Panc1 (cell line): Measurements from ENCODE around the gene EBP.

ENCODE experiments used
- POLR2AphosphoS5 ChIP-seq: IDR thresholded peaks from 2 replicates; pipeline ENCODE4 v1.6.1; 2012; ENCODE audit warnings: mild to moderate bottlenecking, low read depth, low read length, moderate library complexity
- TF ChIP-seq, protein P1 (sequence below): fragments of 450-650 bp; IDR thresholded peaks from 2 replicates; pipeline ENCODE4 v1.5.1; 2017; ENCODE audit warnings: mild to moderate bottlenecking
- TF ChIP-seq, protein P2 (sequence below), 2 experiments: IDR thresholded peaks; 2 replicates each; pipeline ENCODE4 v1.6.1; 2011 to 2012; ENCODE audit warnings: low read depth in 2 of 2, control low read depth in 1 of 2, low read length in 1 of 2, mild to moderate bottlenecking in 1 of 2, moderate library complexity in 1 of 2; ENCODE audit not compliant: insufficient read depth in 1 of 2

DNA sequence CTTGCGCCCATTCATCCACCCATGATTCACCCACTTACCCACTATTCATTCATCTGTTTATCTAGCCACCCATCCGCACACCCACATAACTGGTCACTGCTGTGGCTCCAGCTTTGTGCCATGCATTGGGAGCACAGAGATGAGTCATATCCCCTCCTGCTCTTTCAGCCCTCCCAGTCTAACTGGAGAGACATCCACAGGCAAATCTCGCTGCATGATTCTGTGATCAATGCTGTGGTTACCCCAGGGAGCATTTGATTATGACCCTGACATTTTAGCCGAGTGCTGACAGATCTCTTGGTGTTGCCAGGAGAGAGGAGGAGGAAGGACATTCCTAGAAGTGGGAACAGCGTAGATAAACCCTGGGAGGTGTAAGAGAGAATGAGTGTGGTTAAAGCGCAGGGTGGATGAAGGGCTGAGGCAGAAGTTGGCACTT is 23.2 kb upstream of the EBP start:
- TF ChIP-seq, protein P1, sequence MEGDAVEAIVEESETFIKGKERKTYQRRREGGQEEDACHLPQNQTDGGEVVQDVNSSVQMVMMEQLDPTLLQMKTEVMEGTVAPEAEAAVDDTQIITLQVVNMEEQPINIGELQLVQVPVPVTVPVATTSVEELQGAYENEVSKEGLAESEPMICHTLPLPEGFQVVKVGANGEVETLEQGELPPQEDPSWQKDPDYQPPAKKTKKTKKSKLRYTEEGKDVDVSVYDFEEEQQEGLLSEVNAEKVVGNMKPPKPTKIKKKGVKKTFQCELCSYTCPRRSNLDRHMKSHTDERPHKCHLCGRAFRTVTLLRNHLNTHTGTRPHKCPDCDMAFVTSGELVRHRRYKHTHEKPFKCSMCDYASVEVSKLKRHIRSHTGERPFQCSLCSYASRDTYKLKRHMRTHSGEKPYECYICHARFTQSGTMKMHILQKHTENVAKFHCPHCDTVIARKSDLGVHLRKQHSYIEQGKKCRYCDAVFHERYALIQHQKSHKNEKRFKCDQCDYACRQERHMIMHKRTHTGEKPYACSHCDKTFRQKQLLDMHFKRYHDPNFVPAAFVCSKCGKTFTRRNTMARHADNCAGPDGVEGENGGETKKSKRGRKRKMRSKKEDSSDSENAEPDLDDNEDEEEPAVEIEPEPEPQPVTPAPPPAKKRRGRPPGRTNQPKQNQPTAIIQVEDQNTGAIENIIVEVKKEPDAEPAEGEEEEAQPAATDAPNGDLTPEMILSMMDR, result no peak
- TF ChIP-seq, protein P2, sequence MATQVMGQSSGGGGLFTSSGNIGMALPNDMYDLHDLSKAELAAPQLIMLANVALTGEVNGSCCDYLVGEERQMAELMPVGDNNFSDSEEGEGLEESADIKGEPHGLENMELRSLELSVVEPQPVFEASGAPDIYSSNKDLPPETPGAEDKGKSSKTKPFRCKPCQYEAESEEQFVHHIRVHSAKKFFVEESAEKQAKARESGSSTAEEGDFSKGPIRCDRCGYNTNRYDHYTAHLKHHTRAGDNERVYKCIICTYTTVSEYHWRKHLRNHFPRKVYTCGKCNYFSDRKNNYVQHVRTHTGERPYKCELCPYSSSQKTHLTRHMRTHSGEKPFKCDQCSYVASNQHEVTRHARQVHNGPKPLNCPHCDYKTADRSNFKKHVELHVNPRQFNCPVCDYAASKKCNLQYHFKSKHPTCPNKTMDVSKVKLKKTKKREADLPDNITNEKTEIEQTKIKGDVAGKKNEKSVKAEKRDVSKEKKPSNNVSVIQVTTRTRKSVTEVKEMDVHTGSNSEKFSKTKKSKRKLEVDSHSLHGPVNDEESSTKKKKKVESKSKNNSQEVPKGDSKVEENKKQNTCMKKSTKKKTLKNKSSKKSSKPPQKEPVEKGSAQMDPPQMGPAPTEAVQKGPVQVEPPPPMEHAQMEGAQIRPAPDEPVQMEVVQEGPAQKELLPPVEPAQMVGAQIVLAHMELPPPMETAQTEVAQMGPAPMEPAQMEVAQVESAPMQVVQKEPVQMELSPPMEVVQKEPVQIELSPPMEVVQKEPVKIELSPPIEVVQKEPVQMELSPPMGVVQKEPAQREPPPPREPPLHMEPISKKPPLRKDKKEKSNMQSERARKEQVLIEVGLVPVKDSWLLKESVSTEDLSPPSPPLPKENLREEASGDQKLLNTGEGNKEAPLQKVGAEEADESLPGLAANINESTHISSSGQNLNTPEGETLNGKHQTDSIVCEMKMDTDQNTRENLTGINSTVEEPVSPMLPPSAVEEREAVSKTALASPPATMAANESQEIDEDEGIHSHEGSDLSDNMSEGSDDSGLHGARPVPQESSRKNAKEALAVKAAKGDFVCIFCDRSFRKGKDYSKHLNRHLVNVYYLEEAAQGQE (IDR thresholded peaks at IDR 0.05; ENCODE audit: insufficient read depth in 1 of 2, low read depth in 2 of 2, low read length in 1 of 2), result no peak
- no peak for TF ChIP-seq POLR2AphosphoS5
